ENCODE results near the gene DNAH11.
A peak's percentile ranks its signal among the peaks of the same experiment; 100 is the strongest.

Gene DNAH11

DNA sequence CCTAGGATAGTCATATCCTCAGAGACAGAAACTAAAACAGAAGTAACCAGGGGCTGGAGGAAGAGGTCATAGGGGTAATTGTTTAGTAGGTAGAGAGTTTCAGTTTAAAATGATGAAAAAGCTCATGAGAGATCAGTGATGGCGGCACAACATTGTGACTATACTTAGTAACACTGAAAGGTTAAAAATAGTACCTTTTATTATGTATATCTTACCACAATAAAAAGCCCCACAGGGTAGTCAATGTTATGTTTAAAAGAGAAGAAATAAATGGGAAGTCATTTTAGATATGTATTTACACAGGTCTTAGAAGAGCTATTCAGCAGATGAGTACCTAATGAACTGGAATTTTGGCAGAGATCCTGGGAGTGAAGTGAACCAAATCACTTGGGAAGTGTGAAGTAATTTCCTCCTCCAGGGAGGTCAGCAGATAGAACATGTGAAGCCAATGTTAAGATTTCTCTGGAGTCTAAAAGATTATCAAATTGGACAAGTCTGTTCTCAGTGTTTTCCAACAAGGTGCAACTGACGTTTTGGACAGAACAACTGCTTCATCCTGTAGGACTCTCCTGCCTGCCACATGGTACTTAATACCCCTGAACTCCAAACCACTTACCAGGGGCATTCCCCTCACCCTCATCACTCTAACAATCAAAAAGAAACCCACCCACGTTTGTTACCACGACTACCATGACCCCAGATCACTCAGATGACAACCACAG, 396.5 kb downstream of the DNAH11 start:
- peak; percentile 50 for DNase-seq

GRCh38 chr7:21939858-21940372, 397.1 kb downstream of the DNAH11 start:
- no peak for DNase-seq

GRCh38 chr7:21941611-21942141, 398.8 kb downstream of the DNAH11 start:
- no peak for DNase-seq

DNA sequence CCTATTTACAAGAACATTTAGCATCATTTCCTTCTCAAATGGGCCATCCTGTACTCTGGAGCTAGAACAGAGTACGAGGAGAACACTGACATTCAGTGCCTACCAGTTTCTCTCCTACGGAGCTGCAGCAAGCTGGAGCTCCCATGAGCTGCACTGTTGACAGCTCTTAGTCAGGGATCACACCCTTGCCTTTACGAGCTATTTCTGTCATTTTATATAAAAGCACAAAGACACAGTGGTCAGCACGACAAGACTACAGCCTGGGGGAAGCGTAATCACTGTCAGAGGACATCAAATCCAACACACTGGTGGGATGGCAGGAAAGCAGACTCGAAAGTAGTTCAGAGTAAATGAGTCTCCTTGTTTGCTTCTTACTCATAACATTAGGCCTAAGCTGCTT, 400.1 kb downstream of the DNAH11 start:
- DNase-seq: no peak

DNA sequence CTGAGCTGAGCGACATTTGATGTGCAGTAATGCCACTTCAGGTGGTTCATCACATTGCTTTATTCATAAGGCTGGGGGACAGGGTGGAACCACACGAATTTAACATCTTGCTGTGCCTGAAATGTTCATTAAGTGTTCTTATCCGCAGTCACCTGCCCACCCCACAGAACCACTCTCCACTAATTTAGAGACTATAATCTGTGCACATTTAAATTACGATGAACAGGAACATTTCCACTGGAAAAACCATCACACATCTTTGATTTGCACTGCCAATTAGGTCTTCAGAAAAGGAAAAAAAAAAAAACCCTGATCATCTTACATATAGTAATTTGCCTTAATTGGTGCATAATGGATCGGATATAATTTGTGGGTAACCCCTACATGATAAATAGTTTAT, 400.6 kb downstream of the DNAH11 start:
- DNase-seq: no peak

- DNase-seq: peak; percentile 86
These were observed 402.0 kb downstream of the DNAH11 start for GRCh38 chr7:21944616-21945453.

DNA sequence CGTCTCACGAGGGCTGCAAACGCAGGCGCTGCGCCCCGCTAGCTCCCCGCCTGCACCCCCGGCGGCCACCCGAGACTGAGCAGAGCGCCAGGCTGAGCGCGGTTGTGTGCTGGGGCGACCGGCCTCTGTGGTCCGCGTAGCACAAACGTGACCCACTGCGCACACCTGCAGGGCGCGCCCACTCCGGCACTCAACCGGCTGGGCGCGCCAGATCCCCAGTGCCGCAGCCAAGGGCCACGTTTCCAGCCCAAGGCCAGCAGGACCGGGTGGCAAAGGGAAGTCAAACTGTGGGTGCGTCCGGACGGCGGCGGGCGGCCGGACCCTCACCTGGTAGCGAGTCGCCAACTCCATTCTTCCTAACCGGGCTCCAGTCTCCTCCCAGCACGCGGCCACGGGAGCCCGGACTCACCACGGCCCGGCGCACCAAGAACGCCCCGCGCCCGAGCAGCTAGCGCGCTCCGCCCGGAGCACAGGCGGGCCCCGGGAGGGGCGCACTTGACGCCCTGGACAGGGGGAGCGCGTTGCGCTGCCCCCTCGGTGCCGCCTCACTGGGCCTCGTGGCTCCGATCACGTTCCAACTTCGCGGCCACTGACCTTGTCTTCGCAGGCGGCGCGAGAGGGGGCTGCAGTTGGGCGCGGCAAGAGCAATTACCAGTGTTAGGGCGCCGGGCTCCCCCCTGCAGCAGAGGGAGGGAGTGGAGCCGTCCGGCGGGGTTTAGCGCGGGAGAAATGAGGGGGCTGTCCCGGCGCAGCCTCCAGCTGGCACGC, 402.8 kb downstream of the DNAH11 start, which contains the start of gene CDCA7L:
Gene CDCA7L, minus strand, starts transcription at position 446 of the 768 bp plus-strand sequence. Its CDS starts 95 bp downstream, at position 351.
- peak; percentile 85 for DNase-seq

DNA sequence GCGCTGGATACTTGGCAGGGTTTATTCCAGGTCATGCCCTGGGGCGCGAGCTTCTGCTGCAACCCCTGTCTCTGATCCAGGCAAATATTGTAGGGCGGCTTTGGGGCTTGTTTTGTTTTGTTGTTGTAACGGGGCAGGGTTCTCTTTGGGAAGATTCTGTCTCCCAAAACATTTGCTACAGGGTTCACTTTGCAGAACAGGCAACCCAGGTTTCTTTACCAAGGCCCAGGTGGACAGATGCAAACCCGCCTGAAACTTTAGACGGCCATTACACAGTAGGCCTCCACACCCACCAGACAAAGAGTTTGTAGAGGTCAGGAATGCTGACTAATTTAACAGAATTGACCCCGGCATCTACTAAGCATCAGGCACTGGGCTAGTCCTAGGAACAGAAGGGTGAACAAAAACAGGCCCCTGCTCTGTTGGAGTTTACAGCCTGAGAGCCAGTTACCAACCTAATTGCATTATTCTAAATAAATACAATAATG, 403.4 kb downstream of the DNAH11 start:
- no peak for DNase-seq

DNA sequence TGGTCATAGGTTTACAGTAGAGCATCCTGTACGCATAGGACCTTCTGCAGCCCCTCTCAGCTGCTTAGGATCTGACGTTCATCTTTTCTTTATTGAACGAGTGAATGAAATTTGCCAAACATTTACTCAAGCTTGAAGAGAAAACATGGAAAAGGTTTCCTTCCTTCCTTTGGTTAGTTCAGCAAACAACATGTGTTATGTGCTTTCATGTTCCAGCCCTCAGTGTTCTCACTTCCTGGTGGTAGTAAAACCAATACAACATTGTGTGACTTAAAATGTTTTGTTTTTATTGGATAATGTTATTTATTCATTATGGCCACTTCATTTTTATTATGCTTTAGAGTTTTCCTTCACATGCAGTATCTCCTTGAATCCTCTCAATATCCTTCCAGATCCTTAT, 404.2 kb downstream of the DNAH11 start:
- no peak for DNase-seq

GRCh38 chr7:21947946-21948345, 405.1 kb downstream of the DNAH11 start:
- DNase-seq: no peak

GRCh38 chr7:21948364-21948763, 405.5 kb downstream of the DNAH11 start:
- DNase-seq: no peak

DNA sequence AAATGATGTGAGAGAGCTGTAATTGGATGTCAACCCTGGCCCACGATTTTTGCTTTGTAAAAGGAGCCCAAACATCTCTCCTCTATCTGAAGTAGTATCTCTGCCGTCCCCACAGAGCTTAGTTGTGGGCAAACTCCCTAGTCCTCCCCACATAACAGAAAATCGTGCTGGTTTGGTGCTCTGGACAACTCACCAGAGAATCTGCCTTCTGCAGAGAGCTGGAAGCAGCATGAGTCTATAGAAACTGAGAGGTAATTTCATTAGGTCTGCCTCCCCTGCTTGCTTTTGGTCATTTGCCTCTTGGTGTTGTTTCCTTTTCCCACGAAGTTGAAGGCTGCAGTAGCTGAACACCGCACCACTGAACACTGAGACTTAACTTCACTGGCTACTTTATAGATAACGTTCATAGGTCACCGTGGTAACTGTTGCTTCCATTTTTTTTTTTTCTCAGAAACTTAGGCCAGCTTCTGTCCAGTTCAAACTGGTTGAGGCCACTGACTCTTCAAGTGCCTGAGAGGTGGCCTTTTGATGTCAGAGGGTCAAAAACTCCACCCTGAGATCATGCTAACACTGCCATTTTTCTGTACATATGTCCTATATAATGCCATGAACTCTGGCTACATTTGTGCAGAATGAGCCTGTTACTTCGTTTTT, 406.2 kb downstream of the DNAH11 start:
- DNase-seq: no peak

Measured in NCI-H2171 treated with DMSO at 0.1 percent for 48 hours (cell line).